Astrocyte (in vitro differentiated cells and primary cell): Measurements from ENCODE around the gene BPHL. TPM values are rescaled to one million over a fixed set of nuclear protein-coding genes. Genes with fewer than 3 reads are reported as not detected.
A peak's percentile ranks its signal among the peaks of the same experiment; 100 is the strongest.
"Not testable (repeated sequence)": the region's sequence is repeated elsewhere in the genome, so short reads cannot be mapped to it uniquely, and the experiment has no call there.

Experiments used
- DNase-seq: peaks from one replicate; pipeline ENCODE4 v3.0.0-alpha.2; 2010; ENCODE audit warnings: low read depth
- FAIRE-seq: peaks from 2 replicates; lab custom pipeline; 2011; peaks lifted over from hg19 to GRCh38; lab: Jason Lieb, UNC
- H2AFZ ChIP-seq: 2 replicates; pipeline ENCODE4 v1.6.0; 2012; ENCODE audit warnings: low read depth, low read length, inconsistent platforms
- H3K27ac ChIP-seq: 2 replicates; pipeline ENCODE4 v1.5.1; 2011; ENCODE audit warnings: low read depth, low read length, inconsistent platforms
- H3K27me3 ChIP-seq: 2 replicates; pipeline ENCODE4 v1.6.0; 2011; ENCODE audit warnings: low read length, inconsistent platforms; ENCODE audit not compliant: insufficient read depth
- H3K36me3 ChIP-seq: 2 replicates; pipeline ENCODE4 v1.5.1; 2011; ENCODE audit warnings: low read length, inconsistent platforms; ENCODE audit not compliant: insufficient read depth
- H3K4me1 ChIP-seq: 2 replicates; pipeline ENCODE4 v1.5.1; 2011; ENCODE audit warnings: low read length, inconsistent platforms; ENCODE audit not compliant: insufficient read depth
- H3K4me2 ChIP-seq: 2 replicates; pipeline ENCODE4 v1.6.0; 2012; ENCODE audit warnings: low read length, inconsistent platforms
- H3K4me3 ChIP-seq: 2 replicates; pipeline ENCODE4 v1.5.1; 2011; ENCODE audit warnings: low read depth, mild to moderate bottlenecking, low read length, inconsistent platforms; ENCODE audit not compliant: insufficient read depth
- H3K79me2 ChIP-seq: 2 replicates; pipeline ENCODE4 v1.6.0; 2012; ENCODE audit warnings: mild to moderate bottlenecking, low read length, inconsistent platforms; ENCODE audit not compliant: insufficient read depth
- H3K9ac ChIP-seq: 2 replicates; pipeline ENCODE4 v1.6.0; 2012; ENCODE audit warnings: mild to moderate bottlenecking, low read length, inconsistent platforms
- H3K9me3 ChIP-seq: 2 replicates; pipeline ENCODE4 v1.5.1; 2012; ENCODE audit warnings: low read depth, mild to moderate bottlenecking, low read length, inconsistent platforms; ENCODE audit not compliant: insufficient read depth
- H4K20me1 ChIP-seq: 2 replicates; pipeline ENCODE4 v1.6.0; 2012; ENCODE audit warnings: low read length, inconsistent platforms; ENCODE audit not compliant: insufficient read depth
- H3K27ac Mint-ChIP-seq: one replicate; pipeline ENCODE4 v1.8.0; 2021; ENCODE audit warnings: mild to moderate bottlenecking, mixed read lengths; ENCODE audit not compliant: unreplicated experiment
- H3K27me3 Mint-ChIP-seq: one replicate; pipeline ENCODE4 v1.8.0; 2021; ENCODE audit warnings: low read depth, mixed read lengths; ENCODE audit not compliant: unreplicated experiment
- H3K36me3 Mint-ChIP-seq: one replicate; pipeline ENCODE4 v1.8.0; 2021; ENCODE audit warnings: low read depth, mixed read lengths; ENCODE audit not compliant: unreplicated experiment
- H3K4me1 Mint-ChIP-seq: one replicate; pipeline ENCODE4 v1.8.0; 2021; ENCODE audit warnings: low read depth, mixed read lengths; ENCODE audit not compliant: unreplicated experiment
- H3K4me3 Mint-ChIP-seq: one replicate; pipeline ENCODE4 v1.8.0; 2021; ENCODE audit warnings: mild to moderate bottlenecking, moderate library complexity, mixed read lengths; ENCODE audit not compliant: unreplicated experiment
- H3K9me3 Mint-ChIP-seq: one replicate; pipeline ENCODE4 v1.8.0; 2021; ENCODE audit warnings: mild to moderate bottlenecking, mixed read lengths; ENCODE audit not compliant: unreplicated experiment
- CTCF ChIP-seq: IDR thresholded peaks from 2 replicates; pipeline ENCODE4 v1.5.1; 2011; ENCODE audit warnings: low read depth, mild to moderate bottlenecking, inconsistent platforms, low read length, moderate library complexity; ENCODE audit not compliant: insufficient read depth
- EZH2 ChIP-seq: IDR thresholded peaks from 2 replicates; pipeline ENCODE4 v1.6.1; 2012; ENCODE audit warnings: mild to moderate bottlenecking, low read length, inconsistent platforms; ENCODE audit not compliant: insufficient read depth
- total RNA-seq: library from RNA; stranded (reverse); gene quantifications from 2 replicates; pipeline ENCODE4 v1.2.1, GENCODE V29; 2021

BPHL gene
- total RNA-seq, 1 donor from 2014 or later = 22.7 TPM

- FAIRE-seq = no peak
- H3K4me3 ChIP-seq = no peak overlapping the region
These were observed 29.6 kb downstream of the BPHL start for GRCh38 chr6:3147914-3148757.

GRCh38 chr6:3151691-3152090 is 33.2 kb downstream of the BPHL start:
- Histone ChIP-seq H4K20me1 (peaks cover 39% of the 10 kb centered on the region), H3K4me2 (no peak overlapping the region), H3K27ac (no peak overlapping the region), H3K4me3 (no peak overlapping the region), H3K36me3 (peaks cover 29% of the 10 kb centered on the region), H3K79me2 (peaks cover 15% of the 10 kb centered on the region), H3K9ac (no peak overlapping the region), H2AFZ (no peak overlapping the region), H3K27me3 (no peaks in the 10 kb centered on the region), H3K9me3 (no peaks in the 10 kb centered on the region), H3K4me1 (peaks cover 4% of the 10 kb centered on the region)
- TF ChIP-seq CTCF = no peak
- no peak for TF ChIP-seq EZH2
- DNase-seq (no peak), FAIRE-seq (no peak)
- Mint-ChIP-seq H3K36me3 (peaks cover 45% of the 10 kb centered on the region), H3K27ac (no peak overlapping the region), H3K4me3 (no peak overlapping the region), H3K9me3 (no peaks in the 10 kb centered on the region), H3K4me1 (peaks cover 15% of the 10 kb centered on the region), H3K27me3 (no peaks in the 10 kb centered on the region)

More at GRCh38 chr6:3147914-3148757, 29.6 kb downstream of the BPHL start:
- TF ChIP-seq CTCF (no peak), EZH2 (no peak)
- H3K79me2 ChIP-seq = no peaks in the 10 kb centered on the region
- Mint-ChIP-seq H3K4me3 (no peak overlapping the region), H3K4me1 (peaks cover 2% of the 10 kb centered on the region), H3K36me3 (peaks cover 41% of the 10 kb centered on the region), H3K27ac (no peak overlapping the region), H3K27me3 (no peaks in the 10 kb centered on the region), H3K9me3 (peaks cover 1% of the 10 kb centered on the region)
- peaks cover 14% of the 10 kb centered on the region for H4K20me1 ChIP-seq
- H3K27me3 ChIP-seq = no peaks in the 10 kb centered on the region
- H3K4me2 ChIP-seq = no peak overlapping the region
- H3K36me3 ChIP-seq = peaks cover 13% of the 10 kb centered on the region
- no peaks in the 10 kb centered on the region for H3K9me3 ChIP-seq
- DNase-seq = no peak
- no peak overlapping the region for H2AFZ ChIP-seq
- H3K9ac ChIP-seq = no peak overlapping the region
- no peak overlapping the region for H3K27ac ChIP-seq
- H3K4me1 ChIP-seq = no peaks in the 10 kb centered on the region

GRCh38 chr6:3152689-3153088 is 34.2 kb downstream of the BPHL start:
- Histone ChIP-seq H4K20me1 (peaks cover 43% of the 10 kb centered on the region), H3K9ac (no peak overlapping the region), H3K4me3 (no peak overlapping the region), H2AFZ (no peak overlapping the region), H3K4me2 (no peak overlapping the region), H3K9me3 (no peaks in the 10 kb centered on the region), H3K79me2 (peaks cover 21% of the 10 kb centered on the region), H3K27me3 (no peaks in the 10 kb centered on the region), H3K27ac (no peak overlapping the region), H3K36me3 (peaks cover 27% of the 10 kb centered on the region), H3K4me1 (peaks cover 4% of the 10 kb centered on the region)
- Mint-ChIP-seq H3K4me3 (no peak overlapping the region), H3K4me1 (peaks cover 15% of the 10 kb centered on the region), H3K27ac (no peak overlapping the region), H3K36me3 (peaks cover 37% of the 10 kb centered on the region), H3K9me3 (no peaks in the 10 kb centered on the region), H3K27me3 (no peaks in the 10 kb centered on the region)
- TF ChIP-seq EZH2 = no peak
- no peak for TF ChIP-seq CTCF
- DNase-seq (no peak), FAIRE-seq (no peak)

GRCh38 chr6:3155416-3155815 is 36.9 kb downstream of the BPHL start:
- not testable (repeated sequence) for H3K27me3 Mint-ChIP-seq, H3K9me3 Mint-ChIP-seq, DNase-seq, H3K27ac ChIP-seq, H3K9me3 ChIP-seq, FAIRE-seq, H2AFZ ChIP-seq, H3K27me3 ChIP-seq
- H3K4me1 Mint-ChIP-seq = peaks cover 21% of the 10 kb centered on the region
- Histone ChIP-seq H3K36me3 (peaks cover 24% of the 10 kb centered on the region), H3K9ac (peak overlapping the region; percentile 98), H3K79me2 (peaks cover 21% of the 10 kb centered on the region), H4K20me1 (peaks cover 43% of the 10 kb centered on the region), H3K4me3 (peak overlapping the region; percentile 99), H3K4me2 (peak overlapping the region; percentile 99), H3K4me1 (peaks cover 17% of the 10 kb centered on the region)
- H3K27ac Mint-ChIP-seq = peak overlapping the region; percentile 87
- peaks cover 26% of the 10 kb centered on the region for H3K36me3 Mint-ChIP-seq
- H3K4me3 Mint-ChIP-seq = peak overlapping the region; percentile 98
